DOHH2 (cell line): Measurements from ENCODE around the gene NAT14.

Source experiments
- H3F3A ChIP-seq: fragments of 200-600 bp; sonication (generic), shearing (Covaris generic); 2 replicates; pipeline ENCODE4 v1.6.0; 2016; ENCODE audit warnings: antibody characterized with exemption, mild to moderate bottlenecking; ENCODE audit not compliant: control insufficient read depth, insufficient read depth
- H3K27ac ChIP-seq: fragments of 200-600 bp; sonication (generic); 2 replicates; pipeline ENCODE4 v1.5.1; 2014; ENCODE audit warnings: low read depth, mild to moderate bottlenecking, low read length, moderate library complexity
- H3K27me3 ChIP-seq: fragments of 200-600 bp; sonication (generic); 2 replicates; pipeline ENCODE4 v1.6.1; 2014; ENCODE audit warnings: mild to moderate bottlenecking, low read length, mixed read lengths; ENCODE audit not compliant: control insufficient read depth
- H3K36me3 ChIP-seq: fragments of 200-600 bp; sonication (generic); 2 replicates; pipeline ENCODE4 v1.6.1; 2014; ENCODE audit warnings: mild to moderate bottlenecking, low read length, moderate library complexity, mixed read lengths; ENCODE audit not compliant: control insufficient read depth
- H3K4me1 ChIP-seq: fragments of 200-600 bp; sonication (generic); 2 replicates; pipeline ENCODE4 v1.6.1; 2014; ENCODE audit warnings: mild to moderate bottlenecking, low read length, mixed read lengths; ENCODE audit not compliant: control insufficient read depth
- H3K4me2 ChIP-seq: fragments of 200-600 bp; sonication (generic); 2 replicates; pipeline ENCODE4 v1.6.0; 2014; ENCODE audit warnings: mild to moderate bottlenecking, low read length, moderate library complexity
- H3K4me3 ChIP-seq: fragments of 200-600 bp; sonication (generic); 2 replicates; pipeline ENCODE4 v1.5.1; 2014; ENCODE audit warnings: mild to moderate bottlenecking, low read length, mixed read lengths
- H3K79me2 ChIP-seq: fragments of 200-600 bp; sonication (generic); 2 replicates; pipeline ENCODE4 v1.6.1; 2014; ENCODE audit warnings: mild to moderate bottlenecking, low read length, mixed read lengths; ENCODE audit not compliant: control insufficient read depth
- H3K9me2 ChIP-seq: fragments of 200-600 bp; sonication (generic); replicated peaks from 2 replicates; pipeline ENCODE4 v1.6.1; 2014; ENCODE audit warnings: mild to moderate bottlenecking, low read length, mixed read lengths; ENCODE audit not compliant: control insufficient read depth
- H3K9me3 ChIP-seq: fragments of 200-600 bp; sonication (generic); 2 replicates; pipeline ENCODE4 v1.6.1; 2014; ENCODE audit warnings: antibody characterized with exemption, low read length, mixed read lengths; ENCODE audit not compliant: control insufficient read depth, insufficient read depth
- H4K20me1 ChIP-seq: fragments of 200-600 bp; sonication (generic); 2 replicates; pipeline ENCODE4 v1.6.0; 2014; ENCODE audit warnings: low read depth, mild to moderate bottlenecking, antibody characterized with exemption, low read length, moderate library complexity; ENCODE audit not compliant: control insufficient read depth, insufficient read depth
- EZH2phosphoT487 ChIP-seq: fragments of 200-600 bp; sonication (generic); IDR thresholded peaks from 2 replicates; pipeline ENCODE4 v1.6.1; 2017; ENCODE audit warnings: borderline replicate concordance, mild to moderate bottlenecking, antibody characterized with exemption, low read length, moderate library complexity, mixed read lengths
- TF ChIP-seq, protein P1 (sequence below): fragments of 200-600 bp; sonication (generic); IDR thresholded peaks from one replicate; pipeline ENCODE4 v1.5.1; 2014; ENCODE audit warnings: antibody characterized with exemption, mild to moderate bottlenecking, low read depth, low read length; ENCODE audit not compliant: poor library complexity, severe bottlenecking

NAT14 gene

DNA sequence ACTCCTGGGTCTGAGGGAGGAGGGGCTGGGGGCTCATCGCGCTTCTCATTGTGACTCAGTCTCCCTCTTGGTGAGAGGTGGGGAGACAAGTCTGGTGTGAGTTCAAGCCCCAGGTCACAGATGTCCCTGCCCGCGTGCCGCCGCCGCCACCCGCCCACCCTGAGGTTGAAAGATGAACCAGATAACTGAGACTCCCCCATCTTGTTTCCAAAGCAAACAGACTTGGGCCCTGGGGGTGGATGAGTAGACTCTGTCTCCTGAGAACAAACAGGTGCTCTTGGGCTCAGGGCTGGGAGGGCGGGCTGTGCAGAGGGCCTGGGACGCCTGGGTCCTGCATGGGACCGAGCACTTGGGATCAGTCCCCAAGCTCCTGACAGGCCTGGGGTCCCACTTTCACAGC, 51.4 kb downstream of the NAT14 start:
- Histone ChIP-seq H3K79me2 (no peaks in the 10 kb centered on the region), H3K27ac (no peak overlapping the region), H3K36me3 (no peaks in the 10 kb centered on the region), H3K4me1 (no peaks in the 10 kb centered on the region), H3K4me2 (no peak overlapping the region), H3K9me2 (no peaks in the 10 kb centered on the region), H3K27me3 (no peaks in the 10 kb centered on the region), H4K20me1 (no peaks in the 10 kb centered on the region), H3F3A (no peaks in the 10 kb centered on the region), H3K9me3 (no peaks in the 10 kb centered on the region), H3K4me3 (no peak overlapping the region)
- TF ChIP-seq EZH2phosphoT487: no peak
- TF ChIP-seq, protein P1, sequence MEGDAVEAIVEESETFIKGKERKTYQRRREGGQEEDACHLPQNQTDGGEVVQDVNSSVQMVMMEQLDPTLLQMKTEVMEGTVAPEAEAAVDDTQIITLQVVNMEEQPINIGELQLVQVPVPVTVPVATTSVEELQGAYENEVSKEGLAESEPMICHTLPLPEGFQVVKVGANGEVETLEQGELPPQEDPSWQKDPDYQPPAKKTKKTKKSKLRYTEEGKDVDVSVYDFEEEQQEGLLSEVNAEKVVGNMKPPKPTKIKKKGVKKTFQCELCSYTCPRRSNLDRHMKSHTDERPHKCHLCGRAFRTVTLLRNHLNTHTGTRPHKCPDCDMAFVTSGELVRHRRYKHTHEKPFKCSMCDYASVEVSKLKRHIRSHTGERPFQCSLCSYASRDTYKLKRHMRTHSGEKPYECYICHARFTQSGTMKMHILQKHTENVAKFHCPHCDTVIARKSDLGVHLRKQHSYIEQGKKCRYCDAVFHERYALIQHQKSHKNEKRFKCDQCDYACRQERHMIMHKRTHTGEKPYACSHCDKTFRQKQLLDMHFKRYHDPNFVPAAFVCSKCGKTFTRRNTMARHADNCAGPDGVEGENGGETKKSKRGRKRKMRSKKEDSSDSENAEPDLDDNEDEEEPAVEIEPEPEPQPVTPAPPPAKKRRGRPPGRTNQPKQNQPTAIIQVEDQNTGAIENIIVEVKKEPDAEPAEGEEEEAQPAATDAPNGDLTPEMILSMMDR: no peak
